HT1080 (cell line): Measurements from ENCODE around the gene FN3K. TPM values are rescaled to one million over a fixed set of nuclear protein-coding genes. Genes with fewer than 3 reads are reported as not detected.
A peak's percentile ranks its signal among the peaks of the same experiment; 100 is the strongest.
"Not testable (repeated sequence)": the region's sequence is repeated elsewhere in the genome, so short reads cannot be mapped to it uniquely, and the experiment has no call there.

ENCODE experiments used
- DNase-seq: peaks from one replicate; pipeline ENCODE4 v3.0.0-alpha.2; 2015; ENCODE audit warnings: low read depth
- total RNA-seq: library from RNA; depleted of rRNA; stranded (reverse); fragments of >200 nt; shearing (Covaris generic); gene quantifications from 2 replicates; pipeline ENCODE4 v1.2.3, GENCODE V29; 2014

The FN3K gene
- total RNA-seq, 1 experiment from 2014 or later, result not detected

DNA sequence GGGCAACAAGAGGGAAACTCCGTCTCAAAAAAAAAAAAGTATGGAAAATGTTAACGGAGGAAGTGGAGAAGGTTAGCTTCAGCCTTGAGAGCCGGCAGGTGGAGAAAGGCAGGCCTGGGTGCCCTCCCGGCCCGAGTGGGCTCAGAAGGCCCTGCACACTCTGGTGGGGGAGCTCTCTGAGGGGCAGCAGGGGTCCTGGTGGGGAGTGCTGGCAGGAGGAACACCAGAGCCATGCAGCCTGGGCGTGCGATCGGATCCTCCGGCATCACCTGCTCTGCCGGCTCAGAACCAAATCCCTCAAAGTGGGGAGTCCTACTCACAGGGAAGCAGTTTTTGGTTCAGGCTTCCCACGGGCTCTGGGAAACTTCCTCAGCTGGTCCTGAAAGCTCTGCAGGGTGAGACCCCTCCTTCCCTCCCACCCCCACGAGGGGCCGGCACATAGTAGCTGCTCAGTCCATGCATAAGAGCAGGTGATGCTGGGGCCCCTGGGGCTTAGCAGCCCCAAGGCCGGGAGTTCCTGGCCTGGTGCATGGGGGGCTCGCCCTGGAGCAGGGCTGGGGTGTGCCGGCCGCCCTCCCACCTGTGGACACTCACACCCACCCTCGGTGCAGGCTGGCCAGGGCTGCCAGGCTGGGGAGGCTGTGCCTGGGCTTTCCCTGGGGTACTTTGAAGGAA is 1.2 kb downstream of the FN3K start:
- DNase-seq, result no peak

DNA sequence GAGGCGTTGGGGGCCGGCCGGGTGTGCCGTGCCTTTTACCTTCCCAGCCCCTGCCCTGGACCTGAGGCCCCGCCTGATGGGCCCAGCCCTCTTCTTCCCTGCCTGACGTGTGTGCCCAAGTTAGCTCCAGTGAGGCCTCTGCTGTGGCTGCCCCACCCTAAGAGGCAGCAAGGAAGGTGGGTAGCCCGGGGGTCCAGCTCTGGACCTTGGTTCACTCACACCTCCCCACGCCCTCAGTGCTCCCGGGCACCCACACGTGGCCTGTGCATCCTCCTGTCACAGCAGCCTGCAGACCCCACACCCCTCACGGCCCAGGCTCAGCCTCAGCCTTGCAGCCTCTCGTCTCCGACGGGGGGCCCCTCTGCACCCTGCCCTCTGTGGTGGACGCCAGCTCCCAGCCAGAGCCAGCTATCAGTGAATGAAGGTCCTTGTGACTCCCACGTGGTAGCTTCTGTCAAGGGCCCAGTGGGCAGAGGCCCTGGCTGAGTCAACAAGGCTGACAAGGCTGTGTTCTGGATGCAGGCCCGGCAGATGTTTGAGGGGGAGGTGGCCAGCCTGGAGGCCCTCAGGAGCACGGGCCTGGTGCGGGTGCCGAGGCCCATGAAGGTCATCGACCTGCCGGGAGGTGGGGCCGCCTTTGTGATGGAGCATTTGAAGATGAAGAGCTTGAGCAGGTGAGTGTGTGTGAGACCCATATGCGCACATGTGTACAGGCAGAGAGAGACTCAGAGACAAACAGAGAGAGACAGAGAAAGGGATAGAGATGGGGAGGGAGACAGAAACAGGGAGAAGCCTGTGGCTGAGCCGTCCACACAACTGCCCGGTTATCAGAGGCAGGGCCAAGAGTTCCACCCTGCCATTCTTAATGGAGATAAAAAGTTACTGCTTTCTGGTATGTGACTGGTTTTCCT is 2.8 kb downstream of the FN3K start:
- DNase-seq, result no peak

DNA sequence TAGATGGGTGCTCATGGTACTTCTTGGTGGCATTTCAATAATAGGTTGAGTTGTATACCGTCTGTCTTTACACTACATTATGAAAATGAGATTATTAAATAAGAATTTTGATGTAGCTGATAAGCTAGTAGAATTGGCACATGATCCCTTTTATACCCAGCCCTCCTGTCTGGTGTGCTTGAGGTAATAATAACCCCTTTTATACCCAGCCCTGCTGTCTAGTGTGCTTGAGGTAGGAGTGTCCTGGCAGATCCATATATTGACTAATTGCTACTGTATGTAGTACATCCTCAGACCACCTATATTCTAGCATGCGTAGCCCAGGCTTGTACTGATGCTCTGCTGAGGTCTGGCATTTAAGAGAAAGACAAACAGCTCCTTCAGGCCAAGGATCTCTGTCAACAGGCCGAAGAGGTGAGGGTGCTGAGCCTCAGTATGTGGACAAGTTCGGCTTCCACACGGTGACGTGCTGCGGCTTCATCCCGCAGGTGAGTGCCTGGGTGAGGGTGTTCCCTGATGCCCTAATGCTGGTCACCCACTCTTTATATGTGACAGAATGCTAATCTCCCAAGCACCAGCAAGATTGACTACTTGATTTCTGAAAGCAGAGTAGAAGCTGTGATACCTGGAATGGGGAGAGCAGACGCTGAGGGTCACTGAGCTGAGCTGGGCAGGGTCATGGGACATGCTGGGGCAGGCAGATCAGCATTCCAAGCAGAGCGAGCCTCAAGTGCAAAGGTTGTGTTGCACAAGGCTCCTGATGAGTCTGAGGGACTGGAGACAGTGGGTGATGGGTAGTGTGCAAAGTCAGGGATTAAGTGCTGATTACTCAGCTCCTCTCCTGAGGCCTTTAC is 5.7 kb downstream of the FN3K start:
- DNase-seq, result no peak

DNA sequence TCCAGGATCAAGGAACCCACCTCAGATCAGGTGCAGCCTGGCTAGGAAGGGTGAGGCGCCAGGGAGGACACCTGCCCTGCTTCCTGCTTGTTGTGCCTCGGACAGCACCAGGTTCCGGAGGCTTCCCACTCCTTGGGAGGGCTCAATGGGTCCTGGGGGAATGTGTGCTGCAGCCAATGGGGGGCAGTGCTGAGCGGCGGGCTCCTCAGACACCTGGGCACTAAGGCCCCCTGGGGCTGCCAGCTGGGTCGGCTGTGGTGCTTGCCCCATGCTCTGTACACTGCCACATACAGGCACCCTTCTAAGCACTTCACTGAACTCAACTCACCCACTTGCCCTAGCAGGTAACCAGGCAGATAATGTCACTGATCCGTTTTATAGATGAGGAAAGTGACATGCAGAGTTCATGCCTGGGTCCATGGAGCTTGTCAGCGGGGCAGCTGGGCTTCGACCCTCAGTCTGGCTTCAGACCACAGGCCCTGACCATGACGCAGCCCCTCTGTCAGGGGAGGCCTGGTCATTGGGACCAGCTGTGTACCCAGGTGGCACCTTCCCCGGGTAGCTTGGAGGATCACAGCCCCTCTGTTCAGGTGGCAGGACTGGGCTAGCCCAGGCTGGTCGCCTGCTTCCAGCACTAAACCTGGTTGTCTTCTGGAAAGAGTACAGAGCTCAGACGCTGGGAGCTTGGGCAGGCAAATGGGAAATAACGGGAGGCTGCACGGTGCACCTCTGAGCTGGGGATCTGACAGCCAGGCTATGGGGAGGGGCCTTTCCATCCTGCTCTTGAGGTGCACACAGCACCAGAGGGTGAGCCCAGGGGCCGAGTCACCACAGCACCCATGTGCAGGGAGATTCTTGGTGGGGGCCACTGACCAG is 8.2 kb downstream of the FN3K start:
- DNase-seq, result no peak

DNA sequence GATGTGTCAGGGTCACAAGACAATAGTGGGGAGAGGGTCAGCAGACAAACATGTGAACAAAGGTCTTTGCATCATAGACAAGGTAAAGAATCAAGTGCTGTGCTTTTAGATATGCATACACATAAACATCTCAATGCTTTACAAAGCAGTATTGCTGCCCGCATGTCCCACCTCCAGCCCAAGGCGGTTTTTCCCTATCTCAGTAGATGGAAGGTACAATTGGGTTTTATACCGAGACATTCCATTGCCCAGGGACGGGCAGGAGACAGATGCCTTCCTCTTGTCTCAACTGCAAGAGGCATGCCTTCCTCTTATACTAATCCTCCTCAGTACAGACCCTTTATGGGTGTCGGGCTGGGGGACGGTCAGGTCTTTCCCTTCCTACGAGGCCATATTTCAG is 9.3 kb downstream of the FN3K start:
- DNase-seq, result not testable (repeated sequence)

DNA sequence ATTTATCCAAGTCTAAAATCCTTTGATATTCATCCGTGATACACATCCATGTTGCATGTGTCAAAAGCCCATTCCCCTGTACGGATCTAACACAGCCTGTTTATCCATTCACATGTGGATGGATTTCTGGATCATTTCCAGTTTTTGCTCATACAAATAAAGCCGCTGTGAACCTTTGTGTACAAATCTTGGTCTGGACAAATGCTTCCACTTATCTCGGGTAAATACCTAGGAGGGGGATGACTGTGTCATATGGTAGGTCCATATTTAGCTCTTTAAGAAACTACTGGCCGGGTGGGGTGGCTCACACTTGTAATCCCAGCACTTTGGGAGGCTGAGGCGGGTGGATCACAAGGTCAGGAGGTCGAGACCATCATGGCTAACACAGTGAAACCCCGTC is 10.1 kb downstream of the FN3K start:
- DNase-seq, result no peak

DNA sequence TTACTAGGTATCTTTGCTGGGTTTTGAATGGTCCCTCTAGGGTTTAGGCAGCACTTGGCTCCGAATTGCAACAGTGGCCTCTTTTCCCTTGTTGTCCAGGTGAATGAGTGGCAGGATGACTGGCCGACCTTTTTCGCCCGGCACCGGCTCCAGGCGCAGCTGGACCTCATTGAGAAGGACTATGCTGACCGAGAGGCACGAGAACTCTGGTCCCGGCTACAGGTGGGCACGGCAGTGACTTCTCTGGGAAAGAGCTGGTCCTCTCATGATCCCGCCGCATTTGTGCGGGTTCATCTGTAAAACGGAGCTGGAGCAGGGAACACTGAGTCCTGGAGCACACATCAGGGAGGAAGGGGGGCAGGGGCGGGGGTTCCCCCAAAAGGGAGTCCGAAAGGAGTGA is 13.3 kb downstream of the FN3K start:
- no peak for DNase-seq

DNA sequence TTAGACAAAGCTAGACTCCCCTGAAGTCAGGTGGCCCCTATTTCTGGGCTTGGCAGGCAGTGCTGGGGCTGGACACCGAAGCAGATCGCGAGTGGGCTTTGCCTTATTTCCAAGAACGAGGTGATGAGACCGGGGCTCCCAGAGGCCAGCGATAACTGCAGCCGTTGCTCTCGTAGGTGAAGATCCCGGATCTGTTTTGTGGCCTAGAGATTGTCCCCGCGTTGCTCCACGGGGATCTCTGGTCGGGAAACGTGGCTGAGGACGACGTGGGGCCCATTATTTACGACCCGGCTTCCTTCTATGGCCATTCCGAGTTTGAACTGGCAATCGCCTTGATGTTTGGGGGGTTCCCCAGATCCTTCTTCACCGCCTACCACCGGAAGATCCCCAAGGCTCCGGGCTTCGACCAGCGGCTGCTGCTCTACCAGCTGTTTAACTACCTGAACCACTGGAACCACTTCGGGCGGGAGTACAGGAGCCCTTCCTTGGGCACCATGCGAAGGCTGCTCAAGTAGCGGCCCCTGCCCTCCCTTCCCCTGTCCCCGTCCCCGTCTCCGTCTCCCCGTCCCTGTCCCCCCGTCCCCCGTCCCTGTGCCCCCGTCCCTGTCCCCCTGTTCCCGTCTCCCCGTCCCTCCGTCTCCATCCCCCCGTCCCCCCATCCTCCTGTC is 15.0 kb downstream of the FN3K start:
- DNase-seq, result no peak

DNA sequence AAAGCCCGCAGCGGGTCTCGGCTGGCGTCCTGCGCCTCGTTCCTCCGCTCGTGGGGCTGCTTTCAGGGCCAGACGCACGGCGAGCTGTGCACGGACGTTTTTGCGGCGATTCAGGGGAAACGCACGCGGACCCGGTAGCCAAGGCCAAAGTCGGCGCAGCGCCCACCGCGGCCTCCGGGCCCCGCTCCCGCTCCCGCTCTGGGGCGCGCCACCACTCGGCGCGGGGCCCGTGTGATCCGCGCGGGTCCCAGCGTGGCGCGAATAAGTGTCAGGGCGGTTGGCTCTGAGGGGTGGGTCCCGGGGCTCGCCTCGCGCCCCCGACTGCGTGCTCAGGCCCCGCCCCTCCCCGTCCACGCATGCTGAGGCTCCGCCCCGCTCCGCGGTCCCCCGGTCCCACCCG is 15.8 kb downstream of the FN3K start:
- DNase-seq, result no peak

DNA sequence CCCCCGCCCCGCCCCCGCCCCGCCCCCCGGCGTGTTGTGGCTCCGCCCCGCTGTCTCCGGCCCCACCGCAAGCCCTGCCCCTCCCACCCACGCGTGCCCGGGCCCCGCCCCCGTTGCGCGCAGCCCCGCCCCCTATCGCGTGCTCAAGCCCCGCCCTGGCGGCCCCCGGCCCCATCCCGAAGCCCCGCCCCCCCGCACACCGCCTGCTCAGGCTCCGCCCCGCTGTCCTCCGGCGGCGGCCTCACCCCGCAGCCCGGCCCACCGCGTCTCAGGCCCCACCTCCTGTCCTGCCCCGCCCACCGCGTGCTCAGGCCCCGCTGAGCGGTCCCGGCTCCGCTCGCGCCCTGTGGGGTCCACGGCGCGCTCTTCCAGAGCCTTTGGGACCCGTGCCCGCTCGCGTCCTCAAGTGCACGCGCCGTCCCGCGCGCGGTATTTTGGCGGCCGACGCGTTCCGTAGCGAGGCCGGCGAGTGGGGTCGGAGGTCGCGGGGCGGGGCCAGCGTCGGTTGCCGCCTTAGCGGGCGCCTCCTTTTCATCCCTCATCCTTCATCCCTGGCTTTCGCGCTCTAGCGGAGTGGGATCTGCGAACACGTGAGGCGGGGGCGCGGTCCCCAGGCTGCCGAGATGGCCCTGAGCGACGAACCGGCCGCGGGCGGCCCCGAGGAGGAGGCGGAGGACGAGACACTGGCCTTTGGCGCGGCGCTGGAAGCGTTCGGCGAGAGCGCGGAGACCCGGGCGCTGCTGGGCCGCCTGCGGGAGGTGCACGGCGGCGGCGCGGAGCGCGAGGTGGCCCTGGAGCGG is 16.4 kb downstream of the FN3K start, which contains the start of gene TBCD:
Gene TBCD, plus strand, starts transcription at position 495 of the 800 bp plus-strand sequence. Its CDS starts 129 bp downstream, at position 624.
- peak; percentile 83 for DNase-seq

DNA sequence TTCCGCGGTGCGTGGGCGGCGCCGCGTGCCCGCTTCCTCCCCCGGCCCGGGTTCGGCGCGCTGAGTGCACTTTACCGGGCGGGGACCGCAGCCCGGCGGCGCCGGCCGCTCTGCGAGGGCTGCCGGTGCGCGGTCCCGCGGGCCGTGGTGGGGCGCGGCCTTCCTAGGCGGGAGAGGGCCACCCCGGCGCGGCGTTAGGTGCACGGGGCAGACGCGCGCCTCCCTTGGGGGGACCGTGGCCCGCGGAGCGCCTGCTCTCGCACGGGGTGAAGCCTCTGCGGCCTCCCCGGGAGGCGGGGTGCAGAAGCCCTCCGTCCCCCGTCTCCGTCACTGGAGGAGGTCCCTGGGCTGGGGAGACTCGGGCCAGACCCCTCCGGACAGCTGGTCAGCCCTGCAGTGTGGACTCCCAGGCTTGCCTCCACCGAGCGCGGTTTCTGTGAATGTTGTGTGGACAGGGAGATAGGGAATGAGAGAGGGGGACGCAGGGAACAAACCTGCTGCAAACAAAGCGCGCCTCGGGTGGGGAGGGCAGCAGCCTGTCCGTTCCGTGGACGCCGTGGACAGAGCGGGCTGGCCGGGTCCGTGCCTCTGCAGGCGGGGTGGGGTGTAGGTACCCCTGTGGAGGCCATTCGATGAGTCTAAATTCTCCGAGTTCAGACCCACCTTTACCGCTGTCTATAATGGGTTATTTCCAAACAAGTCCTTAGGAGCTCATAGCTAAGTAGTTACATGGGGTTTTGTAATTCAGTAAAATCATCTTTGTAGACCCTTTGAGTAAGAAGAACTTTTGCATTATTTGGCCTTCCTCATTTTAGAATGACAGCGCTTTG is 17.2 kb downstream of the FN3K start:
- no peak for DNase-seq

DNA sequence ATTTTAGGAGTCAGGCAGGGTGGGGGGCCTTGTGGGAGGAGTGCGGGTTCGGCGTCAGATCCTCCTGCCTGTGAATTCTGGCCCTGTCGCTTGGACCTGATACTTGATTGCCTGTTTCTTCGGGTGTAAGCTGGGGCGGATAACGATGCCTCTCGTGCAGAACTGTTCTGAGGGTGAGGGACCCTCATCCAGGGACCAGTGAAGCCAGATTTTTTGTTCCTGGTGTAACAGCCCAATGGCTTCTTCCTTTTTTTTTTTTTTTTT is 17.7 kb downstream of the FN3K start:
- DNase-seq, result no peak

DNA sequence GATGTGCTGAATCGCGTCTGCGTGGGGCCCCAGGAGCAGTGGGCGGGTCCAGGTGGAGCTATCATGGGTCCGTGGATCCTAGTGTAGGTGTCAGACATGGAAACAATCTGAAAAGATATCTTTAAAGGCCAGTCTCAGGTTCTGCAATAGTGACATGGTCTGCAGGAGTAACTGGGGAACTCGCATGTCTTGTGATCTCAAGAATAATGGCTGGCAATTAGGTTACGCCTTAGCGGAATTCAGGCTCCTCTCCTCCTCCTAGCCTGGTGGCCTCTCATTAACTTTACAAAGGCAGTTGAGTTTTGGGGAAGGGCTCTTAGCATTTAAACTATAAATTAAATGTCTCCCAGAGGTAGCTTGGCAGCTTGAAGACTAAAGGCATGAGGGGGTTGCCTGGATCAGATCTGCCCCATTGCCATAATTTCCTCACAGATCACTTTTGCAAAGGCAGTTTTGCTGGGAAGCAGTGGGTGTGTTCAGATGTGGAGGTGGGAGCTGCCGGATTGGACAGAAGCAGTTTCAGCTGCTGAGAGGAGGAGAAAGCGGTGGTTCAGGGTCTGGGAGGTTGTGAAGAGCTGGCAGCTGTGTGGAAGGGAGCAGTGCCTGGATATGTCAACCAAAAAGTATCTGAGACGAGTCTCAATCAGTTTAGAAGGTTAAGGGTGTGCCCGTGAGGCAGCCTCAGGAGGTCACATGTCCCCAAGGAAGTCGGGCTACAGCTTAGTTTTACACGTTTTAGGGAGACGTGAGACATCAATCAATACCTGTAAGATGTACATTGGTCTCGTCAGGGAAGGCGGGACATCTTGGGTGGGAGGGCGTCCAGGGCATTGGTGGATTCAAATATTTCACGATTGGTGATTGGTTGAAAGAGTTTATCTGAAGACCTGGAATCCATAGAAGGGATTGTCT is 19.1 kb downstream of the FN3K start:
- no peak for DNase-seq

DNA sequence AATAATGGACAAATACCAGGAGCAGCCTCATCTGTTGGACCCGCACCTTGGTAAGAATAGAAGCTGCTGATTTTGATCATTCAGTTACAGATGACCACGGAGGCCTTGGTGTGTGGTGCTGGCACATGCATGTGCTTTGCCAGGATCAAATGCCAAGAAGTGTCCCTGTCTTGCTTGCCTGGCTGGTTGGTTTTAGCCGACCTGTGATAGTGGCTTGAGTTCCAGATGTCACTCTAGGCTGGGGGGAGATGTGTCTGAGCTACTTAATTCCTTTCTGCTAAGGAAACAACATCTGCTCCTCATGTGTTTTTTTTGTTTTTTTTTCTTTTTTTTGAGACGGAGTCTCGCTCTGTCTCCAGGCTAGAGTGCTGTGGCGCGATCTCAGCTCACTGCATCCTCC is 20.8 kb downstream of the FN3K start:
- no peak for DNase-seq

DNA sequence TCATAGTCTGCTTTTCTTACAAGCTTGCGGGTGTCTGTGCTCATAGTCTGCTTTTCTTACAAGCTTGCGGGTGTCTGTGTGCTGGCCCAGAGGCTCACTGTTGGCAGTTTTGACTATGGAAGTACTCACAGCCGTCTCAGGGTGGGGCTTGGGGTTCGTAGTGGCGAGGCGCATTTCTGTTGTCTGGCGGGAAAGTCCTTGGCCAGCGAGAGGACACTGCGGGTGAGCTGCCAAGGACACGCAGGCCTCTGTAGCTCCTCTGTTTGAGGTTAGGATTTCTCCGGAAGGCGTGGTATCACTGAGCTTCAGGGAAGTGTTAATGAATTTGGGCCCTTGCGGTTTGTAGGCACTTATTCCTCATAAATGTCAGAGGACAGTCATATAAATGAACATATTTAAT is 30.0 kb downstream of the FN3K start:
- no peak for DNase-seq

DNA sequence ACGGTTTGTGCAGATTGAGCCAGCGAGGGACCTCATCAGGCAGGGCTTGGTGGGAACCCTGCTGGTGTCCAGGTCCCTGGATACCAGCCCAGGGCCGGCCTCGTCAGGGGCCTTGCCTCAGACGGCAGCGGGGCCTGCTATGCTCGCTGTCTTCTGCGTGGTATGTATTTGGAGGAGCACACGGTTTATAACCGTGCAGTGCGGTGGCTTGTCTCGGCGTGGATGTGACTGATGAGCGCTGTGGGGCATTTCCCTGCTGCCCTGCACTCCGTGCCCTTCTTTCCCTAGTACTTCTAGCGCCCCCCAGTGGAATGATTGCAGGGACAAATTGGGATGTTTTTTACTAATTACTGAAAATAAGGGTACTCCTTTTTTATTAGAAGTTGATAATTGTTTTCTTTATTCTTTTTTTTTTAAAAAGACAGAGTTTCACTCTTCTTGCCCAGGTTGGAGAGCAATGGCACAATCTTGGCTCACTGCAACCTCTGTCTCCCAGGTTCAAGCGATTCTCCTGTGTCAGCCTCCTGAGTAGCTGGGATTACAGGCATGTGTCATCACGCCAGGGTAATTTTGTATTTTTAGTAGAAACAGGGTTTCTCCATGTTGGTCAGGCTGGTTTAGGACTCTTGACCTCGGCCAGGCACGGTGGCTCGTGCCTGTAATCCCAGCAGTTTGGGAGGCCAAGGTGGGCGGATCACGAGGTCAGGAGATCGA is 31.8 kb downstream of the FN3K start:
- peak; percentile 24 for DNase-seq

DNA sequence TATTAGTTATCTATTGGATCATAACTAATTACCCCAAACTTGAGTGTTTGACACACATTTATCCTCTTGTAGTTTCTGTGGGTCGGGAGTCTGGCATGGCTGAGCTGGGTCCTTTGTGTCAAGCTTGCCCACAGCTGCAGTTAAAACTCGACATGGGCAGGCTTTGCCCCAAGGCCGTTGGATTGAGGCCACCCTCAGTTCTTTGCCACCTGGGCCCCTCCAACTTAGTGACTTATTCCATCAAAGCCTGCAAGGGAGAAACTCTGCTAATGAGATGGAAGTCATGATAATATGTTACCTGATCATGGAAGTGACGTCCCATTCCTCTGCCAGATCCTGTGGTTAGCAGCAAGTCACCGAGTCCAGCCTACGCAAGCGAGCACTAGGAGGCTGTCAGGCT is 33.6 kb downstream of the FN3K start:
- no peak for DNase-seq
